GM13976 (cell line): ENCODE data around the gene SNORC.

ENCODE experiments used
- DNase-seq: peaks from one replicate; pipeline ENCODE4 v3.0.0; 2012; ENCODE audit warnings: low spot score
- CTCF ChIP-seq: IDR thresholded peaks from 2 replicates; pipeline ENCODE4 v1.5.1; 2012; ENCODE audit warnings: borderline replicate concordance, mild to moderate bottlenecking; ENCODE audit not compliant: insufficient read depth; ENCODE audit errors: extremely low read depth, missing control alignments, control extremely low read depth
- in situ Hi-C: fragments of 300-500 bp; cut with MboI; formaldehyde crosslinking; loops from one replicate; pipeline ENCODE4 v1.12.0; 2022; ENCODE audit warnings: low sequenced_read_pairs, mixed read lengths, inconsistent platforms; ENCODE audit not compliant: unreplicated experiment

Gene SNORC

GRCh38 chr2:232908695-232909094, 38.6 kb downstream of the SNORC start:
- no peak for TF ChIP-seq CTCF
- in situ Hi-C loops, result no loop called here
- DNase-seq, result no peak

- in situ Hi-C loops, result no loop called here
- no peak for TF ChIP-seq CTCF
- DNase-seq, result no peak
Observed at GRCh38 chr2:232910376-232910775, 40.3 kb downstream of the SNORC start.

- no peak for TF ChIP-seq CTCF
- in situ Hi-C loops, result no loop called here
- no peak for DNase-seq
Observed at GRCh38 chr2:232911712-232912277, 41.7 kb downstream of the SNORC start.

GRCh38 chr2:232913903-232914302, 43.8 kb downstream of the SNORC start:
- in situ Hi-C loops, result no loop called here
- no peak for TF ChIP-seq CTCF
- no peak for DNase-seq

- TF ChIP-seq CTCF, result no peak
- in situ Hi-C loops, result no loop called here
- DNase-seq, result no peak
Observed at GRCh38 chr2:232919141-232919540, 49.1 kb downstream of the SNORC start.

GRCh38 chr2:232920055-232920454, 50.0 kb downstream of the SNORC start:
- in situ Hi-C loops, result no loop called here
- no peak for DNase-seq
- TF ChIP-seq CTCF, result no peak

GRCh38 chr2:232920760-232921159, 50.7 kb downstream of the SNORC start:
- no peak for TF ChIP-seq CTCF
- in situ Hi-C loops, result no loop called here
- DNase-seq, result no peak
